Activated CD4-positive, alpha-beta T cell treated with anti-CD3 and anti-CD28 coated beads, Interleukin-10, Interleukin-2, amounts not matched to agents 100 ng/mL and 50 ng/mL, durations not matched to agents 16 hours and 8 hours (primary cell): ENCODE results near the gene SF3A2.

Experiments
- DNase-seq: peaks from one replicate; pipeline ENCODE4 v3.0.0-alpha.2; 2020

SF3A2 gene

DNA sequence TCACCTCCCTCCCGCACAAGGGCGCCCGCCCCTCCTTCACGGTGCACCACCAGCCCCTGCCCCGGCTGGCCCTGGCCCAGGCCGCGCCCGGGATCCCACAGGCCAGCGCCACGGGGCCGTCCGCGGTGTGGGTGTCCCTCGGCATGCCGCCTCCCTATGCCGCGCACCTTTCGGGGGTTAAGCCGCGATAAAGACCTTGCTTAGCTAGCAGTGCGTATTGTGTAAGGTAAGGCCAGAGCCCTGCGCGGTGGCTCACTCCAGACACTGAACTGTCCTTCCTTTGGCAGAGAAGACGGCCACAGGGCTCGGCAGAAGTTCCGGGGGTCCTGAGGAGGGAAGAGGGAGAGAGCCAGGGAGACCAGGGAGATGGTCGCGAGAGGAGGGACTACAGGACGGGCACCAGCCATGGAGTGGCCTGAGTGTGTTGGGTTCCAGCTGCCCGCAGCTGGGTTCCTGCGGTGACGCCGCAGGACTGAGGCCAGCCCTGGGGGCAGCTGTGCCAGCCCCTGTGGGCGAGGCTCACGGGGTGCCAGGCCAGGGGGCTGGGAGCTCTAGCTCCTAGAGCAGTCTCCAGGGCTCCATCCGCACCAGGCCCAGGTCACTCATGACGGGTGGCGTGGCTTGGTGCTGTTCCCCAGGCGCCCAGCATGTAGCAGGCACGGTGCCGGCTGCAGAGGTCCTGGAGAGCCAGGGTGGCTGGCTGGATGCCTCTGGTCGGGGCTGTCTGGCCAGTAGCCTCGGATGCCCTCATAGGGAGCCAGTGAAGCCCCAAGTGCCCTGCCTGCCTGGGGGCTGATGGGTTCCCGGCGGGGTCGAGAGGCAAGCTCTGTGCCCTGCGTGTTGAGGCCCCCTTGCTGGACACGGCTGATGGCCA, 8.2 kb upstream of the SF3A2 start:
- DNase-seq: no peak

GRCh38 chr19:2229103-2230032, 7.3 kb upstream of the SF3A2 start:
- DNase-seq: no peak

- DNase-seq: no peak
Observed at GRCh38 chr19:2230033-2230531, 6.5 kb upstream of the SF3A2 start.

DNA sequence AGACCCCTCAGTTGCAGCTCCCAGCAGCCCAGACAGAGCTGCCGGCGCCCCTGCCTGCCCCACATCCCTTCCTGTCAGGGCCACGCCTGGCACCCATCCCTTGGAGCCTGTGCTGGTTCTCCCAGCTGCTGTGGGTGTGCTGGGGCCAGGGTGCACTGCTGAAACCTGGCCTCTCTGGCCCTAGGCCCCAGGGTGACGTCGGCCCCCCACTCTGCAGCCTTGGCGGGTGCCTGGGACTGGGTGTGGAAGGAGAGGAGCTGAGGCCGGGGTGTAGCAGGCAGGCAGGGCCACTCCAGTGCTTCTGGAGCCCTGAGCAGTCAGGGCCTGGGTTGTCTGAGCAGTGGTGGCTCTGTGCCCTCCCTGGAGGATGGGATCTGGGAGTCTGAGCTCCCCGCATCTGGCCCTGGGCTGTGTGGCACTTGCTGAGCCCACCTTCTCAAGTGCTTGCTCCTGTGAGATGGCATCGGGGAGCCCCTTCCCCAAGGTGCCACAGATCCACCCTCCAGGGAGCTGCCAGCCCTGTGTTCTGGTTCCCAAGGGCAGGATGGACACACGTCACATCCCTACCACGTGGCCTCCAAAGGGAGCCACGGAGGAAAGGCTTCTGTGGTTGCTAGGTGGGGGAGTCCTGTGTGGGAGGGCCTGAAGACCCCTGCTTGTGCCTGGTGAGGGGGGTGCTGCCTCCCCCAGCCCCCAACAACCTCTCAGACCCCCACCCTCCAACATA, 5.7 kb upstream of the SF3A2 start:
- no peak for DNase-seq

DNA sequence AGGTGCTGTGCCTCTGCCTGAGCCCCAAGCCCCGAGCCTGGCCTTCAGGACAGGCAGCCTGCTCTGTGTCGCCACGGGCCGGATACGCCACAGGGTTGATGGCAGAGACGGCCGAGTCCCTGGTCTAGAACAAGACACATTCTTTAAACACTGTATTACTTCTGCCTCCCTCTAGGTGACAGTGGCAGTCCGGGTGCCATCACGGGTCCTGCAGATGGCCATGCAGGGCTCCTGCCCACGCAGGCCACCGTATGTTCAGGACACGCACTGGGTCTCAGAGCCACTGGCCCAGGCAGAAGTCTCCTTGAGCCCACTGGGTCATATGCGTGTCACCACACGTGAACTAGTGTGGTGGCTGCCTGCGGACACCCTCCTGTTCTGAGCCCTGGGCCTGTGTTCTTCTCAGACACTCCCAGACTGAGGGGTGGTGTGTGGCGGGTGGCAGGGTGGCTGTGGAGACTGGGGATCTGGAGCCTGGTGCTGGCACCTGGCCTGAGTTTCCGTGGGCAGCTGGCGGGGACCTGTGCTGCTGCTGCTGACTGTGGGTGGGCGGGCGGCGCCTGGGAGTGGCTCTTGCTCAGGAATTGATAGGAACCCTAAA, 4.9 kb upstream of the SF3A2 start:
- DNase-seq: peak; percentile 22

DNA sequence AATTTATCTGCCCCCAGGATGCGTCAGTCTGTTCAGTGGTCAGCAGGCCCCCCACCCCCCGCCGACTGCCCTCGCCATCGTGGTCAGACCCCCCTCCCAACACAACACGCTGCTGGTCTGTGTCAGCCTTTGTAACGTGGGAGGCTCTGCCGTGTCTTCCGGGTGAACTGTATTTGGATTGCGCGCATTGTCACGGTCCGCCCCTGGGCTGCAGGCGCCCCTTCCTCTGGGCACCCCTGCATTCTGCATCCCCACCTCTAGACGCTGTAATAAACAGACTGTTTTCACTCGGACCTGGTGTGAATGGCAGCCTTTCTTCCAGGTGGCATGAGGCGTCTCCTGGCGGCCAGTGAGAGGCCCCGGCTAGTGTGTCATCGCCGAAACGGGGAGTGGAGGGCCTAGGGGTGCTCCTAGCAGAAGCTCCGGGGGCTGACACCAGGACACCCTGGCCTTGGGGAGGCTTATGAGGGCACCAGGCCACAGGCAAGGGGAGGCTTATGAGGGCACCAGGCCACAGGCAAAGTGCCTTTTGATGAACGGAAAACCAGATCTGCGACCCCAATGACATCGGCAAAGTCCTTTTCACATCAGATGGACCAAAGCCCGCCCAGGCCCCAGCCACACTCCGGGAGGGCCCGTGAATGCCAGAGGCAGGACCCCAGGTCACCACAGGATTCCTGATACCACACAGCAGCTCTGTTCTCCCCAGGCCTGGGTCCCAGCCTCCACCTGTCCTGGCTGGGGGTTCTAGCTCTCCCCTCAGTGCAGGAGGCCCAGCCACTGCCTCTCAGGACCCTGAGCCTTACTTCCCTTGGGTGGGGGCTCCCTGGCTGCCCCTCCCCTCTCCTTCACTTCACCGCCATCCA, 4.1 kb upstream of the SF3A2 start:
- DNase-seq: no peak

GRCh38 chr19:2233601-2234280, 2.9 kb upstream of the SF3A2 start:
- DNase-seq: no peak

- no peak for DNase-seq
Observed at GRCh38 chr19:2234996-2235380, 1.6 kb upstream of the SF3A2 start.

DNA sequence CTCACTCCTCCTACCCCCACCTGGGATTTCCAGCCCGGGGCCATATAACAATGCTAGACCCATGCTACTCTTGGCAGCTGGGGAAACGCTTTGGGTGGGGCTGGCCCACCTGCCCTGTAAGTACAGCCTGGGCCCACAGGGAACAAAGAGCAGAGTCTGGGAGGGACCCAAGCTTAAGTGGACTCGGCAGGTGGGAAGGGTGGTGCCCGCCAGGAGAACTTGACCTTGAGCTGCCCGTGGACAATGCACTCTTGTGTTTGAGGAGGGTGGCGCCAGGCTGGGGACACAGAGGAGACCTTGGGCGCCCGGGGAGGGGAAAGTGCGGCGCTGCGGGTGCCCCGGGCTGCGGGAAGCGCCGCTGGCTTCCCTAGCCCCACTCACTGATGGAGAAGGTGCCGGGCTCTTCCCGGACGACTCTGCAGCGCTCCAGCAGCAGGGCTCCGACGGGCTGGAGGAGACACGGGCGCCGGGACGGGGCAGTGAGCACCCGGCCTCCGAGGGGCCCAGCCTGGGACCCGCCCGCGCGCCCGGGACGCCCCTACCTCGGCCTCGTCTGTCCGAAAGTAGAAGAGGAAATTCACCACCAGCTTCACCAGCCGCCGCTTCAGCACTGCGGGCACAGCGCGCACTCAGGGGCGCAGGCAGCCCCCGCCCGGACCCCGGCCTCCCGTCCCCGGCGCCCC, 1.1 kb upstream of the SF3A2 start:
- DNase-seq: no peak

DNA sequence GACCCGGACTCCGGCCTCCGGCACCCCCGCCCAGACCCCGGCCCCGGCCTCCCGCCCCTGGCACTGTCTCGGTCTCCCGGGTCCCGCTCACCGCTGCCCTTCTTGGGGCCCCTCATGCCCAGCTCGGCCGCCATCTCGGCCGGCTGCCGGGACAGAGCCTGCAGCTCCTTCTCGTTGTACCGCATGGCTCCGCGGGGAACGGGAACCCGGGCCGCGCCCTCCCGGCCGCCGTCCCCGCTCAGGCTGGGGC, 635 bp upstream of the SF3A2 start:
- DNase-seq: no peak

GRCh38 chr19:2237051-2237868, 636 bp downstream of the SF3A2 start:
- DNase-seq: no peak

DNA sequence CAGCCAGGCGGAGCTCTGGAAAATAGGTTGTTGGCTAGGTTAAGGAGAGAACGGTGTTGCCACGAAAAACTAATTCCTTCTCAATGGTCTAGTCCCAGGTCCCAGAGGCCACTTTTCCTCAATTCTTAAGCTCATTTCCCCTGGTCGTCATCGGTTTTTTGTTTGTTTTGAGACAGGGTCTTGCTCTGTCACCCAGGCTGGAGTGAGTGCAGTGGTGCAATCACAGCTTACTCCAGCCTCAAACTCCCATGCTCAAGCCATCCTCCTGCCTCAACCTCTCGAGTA, 1.2 kb downstream of the SF3A2 start:
- no peak for DNase-seq

DNA sequence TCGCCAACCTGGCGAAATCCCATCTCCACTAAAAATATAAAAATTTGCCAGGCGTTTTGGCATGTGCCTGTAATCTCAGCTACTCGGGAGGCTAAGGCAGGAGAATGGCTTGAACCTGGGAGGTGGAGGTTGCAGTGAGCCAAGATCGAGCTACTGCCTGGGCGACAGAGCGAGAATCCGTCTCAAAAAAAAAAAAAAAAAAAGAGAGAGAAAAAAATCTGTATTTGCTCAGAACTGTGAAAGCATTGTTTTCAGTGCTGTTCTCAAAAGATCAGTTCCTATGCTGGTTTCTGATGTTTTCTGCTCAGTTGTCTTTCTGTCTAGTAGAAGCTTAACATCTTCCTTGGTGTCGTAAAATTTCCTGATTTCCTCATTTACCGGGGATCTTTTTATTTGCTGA, 2.5 kb downstream of the SF3A2 start:
- DNase-seq: no peak

- DNase-seq: peak; percentile 51
Observed at GRCh38 chr19:2239771-2240770, 3.4 kb downstream of the SF3A2 start.

- no peak for DNase-seq
Observed at GRCh38 chr19:2240881-2241760, 4.5 kb downstream of the SF3A2 start.

DNA sequence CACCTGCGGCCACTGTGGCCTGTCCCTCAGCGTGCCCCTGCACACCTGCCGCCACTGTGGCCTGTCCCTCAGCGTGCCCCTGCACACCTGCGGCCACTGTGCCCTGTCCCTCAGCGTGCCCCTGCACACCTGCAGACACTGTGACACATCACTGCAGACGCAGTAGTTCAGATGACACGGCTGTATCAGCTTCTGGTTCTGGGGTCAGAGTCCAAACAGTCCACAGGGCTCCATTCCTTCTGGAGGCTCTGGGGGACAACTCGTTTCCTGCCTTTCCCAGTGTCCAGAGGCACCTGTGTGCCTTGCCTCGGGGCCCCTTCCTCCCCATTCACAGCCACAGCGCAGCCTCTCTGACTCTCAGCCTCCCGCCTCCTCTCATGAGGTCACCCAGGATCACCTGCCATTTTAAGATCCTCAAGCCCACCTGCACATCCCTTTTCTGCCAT, 5.5 kb downstream of the SF3A2 start:
- no peak for DNase-seq

DNA sequence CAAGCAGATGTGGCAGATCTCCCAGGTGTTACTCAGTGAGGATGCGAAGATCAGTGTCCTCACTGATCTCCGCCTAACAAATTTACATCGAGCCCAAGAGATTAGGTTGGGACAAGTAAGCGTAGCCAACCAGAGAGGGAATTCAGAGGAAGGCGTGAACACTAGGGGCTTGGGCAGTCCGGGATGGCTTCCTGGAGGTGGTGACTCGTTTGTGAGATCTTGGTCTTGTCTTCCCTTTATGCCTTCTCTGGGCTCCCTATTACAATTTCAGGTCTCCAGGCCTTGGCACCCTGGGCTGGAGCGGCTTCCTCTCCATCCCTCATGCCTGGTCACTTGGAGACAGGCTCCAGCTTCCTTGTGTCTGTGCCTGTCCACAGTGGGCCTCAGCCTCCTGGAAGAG, 6.2 kb downstream of the SF3A2 start:
- DNase-seq: no peak
